Transverse colon (tissue), 4 donors: ENCODE measurements around the gene PTPRG. TPM values are rescaled to one million over a fixed set of nuclear protein-coding genes. Genes with fewer than 3 reads are reported as not detected.

Experiments used
- DNase-seq: peaks from one replicate; pipeline ENCODE4 v3.0.0-alpha.2; 2019
- H3K27ac ChIP-seq, 4 donors: fragments of 200-600 bp; sonication (generic); 2 replicates each; pipeline ENCODE4 v1.5.1; 2016 to 2018; ENCODE audit warnings: inconsistent platforms in 4 of 4
- H3K27me3 ChIP-seq: fragments of 200-600 bp; sonication (generic); 2 replicates; pipeline ENCODE4 v1.5.1; 2017; ENCODE audit warnings: inconsistent platforms
- H3K36me3 ChIP-seq, 4 donors: fragments of 200-600 bp; sonication (generic); 2 replicates each; pipeline ENCODE4 v1.5.1; 2017 to 2019; ENCODE audit warnings: inconsistent platforms in 4 of 4
- H3K4me1 ChIP-seq, 4 donors: fragments of 200-600 bp; sonication (generic); 2 replicates each; pipeline ENCODE4 v1.5.1; 2017 to 2020; ENCODE audit warnings: inconsistent platforms in 4 of 4
- H3K4me3 ChIP-seq, 4 donors: fragments of 200-600 bp; sonication (generic); 1 replicate in 1 of 4; 2 replicates in 3 of 4; pipeline versions ENCODE4 v1.5.1 to v1.6.1; 2017 to 2019; ENCODE audit warnings: inconsistent platforms in 4 of 4
- H3K9me3 ChIP-seq, 2 donors: fragments of 200-600 bp; sonication (generic); 2 replicates each; pipeline ENCODE4 v1.5.1; 2017 to 2019; ENCODE audit warnings: inconsistent platforms in 2 of 2
- EP300 ChIP-seq: sonication (generic); formaldehyde crosslinking; IDR thresholded peaks from one replicate; pipeline ENCODE4 v1.6.1; 2017; ENCODE audit warnings: antibody characterized with exemption, low read depth
- POLR2A ChIP-seq: fragments of 450-650 bp; IDR thresholded peaks from one replicate; pipeline ENCODE4 v1.6.1; 2016; ENCODE audit warnings: antibody characterized with exemption, mild to moderate bottlenecking, moderate library complexity
- POLR2AphosphoS5 ChIP-seq, 3 donors: sonication (generic); formaldehyde crosslinking; IDR thresholded peaks; one replicate each; pipeline ENCODE4 v1.6.1; 2016; ENCODE audit warnings: antibody characterized with exemption in 3 of 3
- WGBS, 2 donors: methylation state at CpG; one replicate each; pipeline ENCODE4 v1.1.5; 2018; ENCODE audit warnings: low coverage in 1 of 2; 5-methylcytosine and 5-hydroxymethylcytosine counted together
- in situ Hi-C, 4 donors: fragments of 200-750 bp; cut with MboI; loops; one replicate each; pipeline versions ENCODE4 v1.15.0 to v1.15.1; 2017; ENCODE audit warnings: low sequenced_read_pairs in 3 of 4, low pct_ligation_motif_present in 1 of 4, low pct_unique_long_range_greater_than_20kb in 1 of 4
- intact Hi-C: fragments of 100-400 bp; cut with DNase I; formaldehyde crosslinking; loops from one replicate; pipeline ENCODE4 v1.15.1; 2023; ENCODE audit warnings: low total_unique reads
- total RNA-seq, 4 donors: library from RNA; depleted of rRNA; stranded (reverse); fragments of >200 nt; gene quantifications; one replicate each; pipeline ENCODE4 v1.1.0, GENCODE V29; 2016
- TF ChIP-seq, protein P1 (sequence below), 5 experiments: fragments of 200-600 bp in 3 of 5; fragments of 450-650 bp in 2 of 5; sonication (generic) in 3 of 5; IDR thresholded peaks; 1 replicate in 2 of 5; 2 replicates in 3 of 5; pipeline ENCODE4 v1.5.1; 2016 to 2017; ENCODE audit warnings: antibody characterized with exemption in 5 of 5, inconsistent platforms in 3 of 5, mild to moderate bottlenecking in 2 of 5, moderate library complexity in 1 of 5

Gene PTPRG
- total RNA-seq, 4 donors from 2014 or later, result 29.2 to 83.4 (median 41.6) TPM

DNA sequence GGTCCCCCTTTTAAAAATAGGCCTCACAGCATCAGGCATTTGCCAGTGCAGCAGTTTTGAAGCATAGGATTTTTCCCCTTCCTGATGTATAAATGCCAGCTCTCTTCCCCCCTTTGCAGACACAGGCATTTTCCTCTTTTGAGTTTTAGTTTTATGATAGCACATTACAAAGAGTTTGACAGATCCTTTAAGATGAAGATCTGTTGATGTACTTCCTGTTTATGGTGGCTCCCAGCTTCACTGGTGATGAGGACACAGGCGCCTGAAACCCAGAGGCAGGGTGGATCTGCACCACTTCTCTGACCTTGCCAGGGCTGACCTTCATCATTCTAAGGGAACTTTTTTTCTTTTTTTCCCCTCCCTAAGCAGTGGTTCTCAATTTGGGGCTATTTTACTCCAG, 243.4 kb downstream of the PTPRG start:
- no peaks in the 10 kb centered on the region for H3K27me3 ChIP-seq
- 76% methylated on average over 1 of the region's 1 CpG; no CpG with 5 or more reads in 1 of the 2 donors for WGBS, 2 donors
- H3K36me3 ChIP-seq, result no peaks in the 10 kb centered on the region
- H3K27ac ChIP-seq, result peak overlapping the region; percentile 35 to 73 (median 53)
- intact Hi-C loops, result loop anchor here (5.0 kb wide), 1 partner anchor 242 kb away; the partner anchor contains the start of gene PTPRG
- H3K4me1 ChIP-seq, result peaks cover 19 to 43% (median 35%) of the 10 kb centered on the region in 4 donors
- H3K4me3 ChIP-seq, result no peak overlapping the region
- no peak for TF ChIP-seq EP300
- no peak for TF ChIP-seq POLR2A
- TF ChIP-seq POLR2AphosphoS5 (IDR thresholded peaks at IDR 0.05), result no peak
- TF ChIP-seq, protein P1, sequence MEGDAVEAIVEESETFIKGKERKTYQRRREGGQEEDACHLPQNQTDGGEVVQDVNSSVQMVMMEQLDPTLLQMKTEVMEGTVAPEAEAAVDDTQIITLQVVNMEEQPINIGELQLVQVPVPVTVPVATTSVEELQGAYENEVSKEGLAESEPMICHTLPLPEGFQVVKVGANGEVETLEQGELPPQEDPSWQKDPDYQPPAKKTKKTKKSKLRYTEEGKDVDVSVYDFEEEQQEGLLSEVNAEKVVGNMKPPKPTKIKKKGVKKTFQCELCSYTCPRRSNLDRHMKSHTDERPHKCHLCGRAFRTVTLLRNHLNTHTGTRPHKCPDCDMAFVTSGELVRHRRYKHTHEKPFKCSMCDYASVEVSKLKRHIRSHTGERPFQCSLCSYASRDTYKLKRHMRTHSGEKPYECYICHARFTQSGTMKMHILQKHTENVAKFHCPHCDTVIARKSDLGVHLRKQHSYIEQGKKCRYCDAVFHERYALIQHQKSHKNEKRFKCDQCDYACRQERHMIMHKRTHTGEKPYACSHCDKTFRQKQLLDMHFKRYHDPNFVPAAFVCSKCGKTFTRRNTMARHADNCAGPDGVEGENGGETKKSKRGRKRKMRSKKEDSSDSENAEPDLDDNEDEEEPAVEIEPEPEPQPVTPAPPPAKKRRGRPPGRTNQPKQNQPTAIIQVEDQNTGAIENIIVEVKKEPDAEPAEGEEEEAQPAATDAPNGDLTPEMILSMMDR (IDR thresholded peaks at IDR 0.05), result no peak
- no peak for DNase-seq
- no peaks in the 10 kb centered on the region for H3K9me3 ChIP-seq
- in situ Hi-C loops, result no loop called here

DNA sequence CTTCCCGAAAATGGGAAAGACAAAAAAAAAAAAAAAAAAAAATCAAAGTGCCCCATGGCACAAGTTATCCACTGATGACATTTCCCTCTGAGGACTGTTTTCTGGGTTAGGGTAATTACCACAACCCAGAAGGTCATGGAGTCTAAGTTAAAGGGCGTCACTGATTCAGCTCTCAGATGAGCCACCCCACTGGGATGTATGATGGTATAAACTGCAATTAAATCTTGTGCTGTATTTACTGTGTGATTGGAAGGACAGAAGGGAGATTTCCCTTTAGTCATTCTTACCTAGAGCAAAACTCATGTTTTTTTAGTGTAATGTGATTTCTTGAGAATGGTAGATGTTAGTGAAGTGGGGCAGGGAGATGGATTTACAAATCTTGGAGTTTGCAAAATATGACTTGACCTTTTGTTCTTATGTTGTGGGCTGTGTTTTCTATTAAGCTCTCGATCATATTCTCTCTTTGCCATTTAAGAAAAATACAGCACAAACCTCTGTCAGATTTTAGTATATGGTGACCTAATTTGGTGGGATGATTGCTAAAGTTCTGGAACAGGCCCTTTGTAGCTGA, 244.2 kb downstream of the PTPRG start:
- Histone ChIP-seq H3K9me3 (no peaks in the 10 kb centered on the region), H3K4me1 (peaks cover 24 to 51% (median 43%) of the 10 kb centered on the region in 4 donors), H3K4me3 (no peak overlapping the region), H3K36me3 (no peaks in the 10 kb centered on the region), H3K27me3 (no peaks in the 10 kb centered on the region), H3K27ac (peak overlapping the region in 3 of 4 donors; percentile 35 to 73 (median 71))
- intact Hi-C loops (loop anchor here (5.0 kb wide), 1 partner anchor 243 kb away; the partner anchor contains the start of gene PTPRG), in situ Hi-C loops (no loop called here)
- TF ChIP-seq, protein P1 (IDR thresholded peaks at IDR 0.05), result no peak
- TF ChIP-seq EP300 (no peak), POLR2AphosphoS5 (IDR thresholded peaks at IDR 0.05) (no peak), POLR2A (no peak)
- DNase-seq, result no peak
- WGBS, 2 donors, result 42 to 64% methylated on average over 2 to 3 of the region's 3 CpGs

DNA sequence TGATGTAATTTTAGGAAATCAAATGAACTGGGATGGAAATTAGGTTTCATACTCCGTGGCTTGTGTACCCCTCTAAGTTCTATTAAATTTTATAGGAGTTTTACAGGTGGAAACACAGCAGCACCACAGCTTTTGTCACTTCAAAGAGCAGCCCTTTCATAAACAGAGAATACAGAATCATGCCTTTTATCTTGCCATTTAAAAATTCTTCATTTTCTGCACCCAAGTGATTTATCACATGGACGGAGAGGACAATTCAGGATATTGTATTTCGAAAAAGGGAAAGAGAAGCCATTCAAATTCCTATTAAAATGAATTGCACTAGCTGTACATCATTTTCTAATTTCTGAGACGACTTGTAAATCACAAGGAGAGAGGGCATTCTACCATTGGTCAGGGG, 245.4 kb downstream of the PTPRG start:
- no peaks in the 10 kb centered on the region for H3K27me3 ChIP-seq
- no peak overlapping the region for H3K4me3 ChIP-seq
- peaks cover 26 to 62% (median 45%) of the 10 kb centered on the region in 4 donors for H3K4me1 ChIP-seq
- H3K36me3 ChIP-seq, result no peaks in the 10 kb centered on the region
- in situ Hi-C loops (no loop called here), intact Hi-C loops (loop anchor here (5.0 kb wide), 1 partner anchor 245 kb away; the partner anchor contains the start of gene PTPRG)
- no peak for DNase-seq
- 80 to 85% methylated on average over 4 of the region's 4 CpGs for WGBS, 2 donors
- no peaks in the 10 kb centered on the region for H3K9me3 ChIP-seq
- TF ChIP-seq, protein P1 (IDR thresholded peaks at IDR 0.05), result no peak
- TF ChIP-seq POLR2AphosphoS5 (IDR thresholded peaks at IDR 0.05) (no peak), EP300 (no peak), POLR2A (no peak)
- H3K27ac ChIP-seq, result peak overlapping the region in 2 of 4 donors; percentile 71 to 76

DNA sequence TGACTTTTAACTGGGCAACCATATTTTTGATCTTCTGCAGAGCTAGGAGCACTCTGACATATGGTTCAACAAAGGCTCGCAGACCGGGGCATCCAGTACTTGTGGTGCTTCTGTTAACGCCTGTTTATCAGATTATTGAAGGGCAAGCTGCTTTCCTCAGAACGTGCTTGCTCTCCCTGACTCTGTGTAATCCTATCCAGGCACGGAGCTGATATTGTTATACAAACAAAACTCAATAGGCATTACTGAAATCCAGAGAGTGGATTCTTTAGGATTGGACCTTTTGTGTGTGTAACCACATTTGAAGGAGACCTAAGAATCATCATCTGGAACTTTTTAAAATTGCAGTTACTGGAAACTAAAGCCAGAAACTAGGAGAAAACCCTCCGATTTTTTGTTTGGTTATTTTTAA, 246.5 kb downstream of the PTPRG start:
- Histone ChIP-seq H3K9me3 (no peaks in the 10 kb centered on the region), H3K4me1 (peaks cover 26 to 64% (median 45%) of the 10 kb centered on the region in 4 donors), H3K36me3 (no peaks in the 10 kb centered on the region), H3K27ac (peak overlapping the region; percentile 43 to 76 (median 70)), H3K27me3 (no peaks in the 10 kb centered on the region), H3K4me3 (no peak overlapping the region)
- in situ Hi-C loops, result no loop called here
- intact Hi-C loops, result loop anchor here (5.0 kb wide), 1 partner anchor 246 kb away; the partner anchor contains the start of gene PTPRG
- TF ChIP-seq, protein P1 (IDR thresholded peaks at IDR 0.05), result no peak
- peak in 2 of 3 donors; percentile 16 to 37 for TF ChIP-seq POLR2AphosphoS5 (IDR thresholded peaks at IDR 0.05)
- no peak for DNase-seq
- 45 to 50% methylated on average over 1 to 6 of the region's 6 CpGs for WGBS, 2 donors
